Stomach smooth muscle (tissue), 2 donors: Measurements from ENCODE around the gene CAMK2B.

ENCODE experiments used
- H3K27ac ChIP-seq: one replicate; pipeline ENCODE4 v1.7.0; 2013; ENCODE audit warnings: mild to moderate bottlenecking, low read length, inconsistent platforms
- H3K27me3 ChIP-seq, 2 donors: one replicate each; pipeline ENCODE4 v1.7.0; 2013; ENCODE audit warnings: low read length in 2 of 2; ENCODE audit not compliant: insufficient read depth in 2 of 2, control insufficient read depth in 1 of 2
- H3K36me3 ChIP-seq, 2 donors: one replicate each; pipeline ENCODE4 v1.7.0; 2013; ENCODE audit warnings: low read length in 2 of 2; ENCODE audit not compliant: control insufficient read depth in 2 of 2, insufficient read depth in 2 of 2
- H3K4me1 ChIP-seq: one replicate; pipeline ENCODE4 v1.7.0; 2013; ENCODE audit warnings: low read length; ENCODE audit not compliant: control insufficient read depth, insufficient read depth
- H3K4me3 ChIP-seq, 2 donors: one replicate each; pipeline ENCODE4 v1.7.0; 2013; ENCODE audit warnings: low read length in 2 of 2
- H3K9ac ChIP-seq, 2 donors: one replicate each; pipeline ENCODE4 v1.7.0; 2013; ENCODE audit warnings: low read length in 2 of 2, mild to moderate bottlenecking in 1 of 2
- H3K9me3 ChIP-seq, 2 donors: one replicate each; pipeline ENCODE4 v1.7.0; 2013; ENCODE audit warnings: low read length in 2 of 2; ENCODE audit not compliant: control insufficient read depth in 2 of 2
- donor health status: healthy.
- donor health status: Pancreatic carcinoma.

CAMK2B gene

GRCh38 chr7:44329888-44330287, 4.5 kb upstream of the CAMK2B start:
- no peaks in the 10 kb centered on the region for H3K9me3 ChIP-seq
- H3K4me1 ChIP-seq, result no peaks in the 10 kb centered on the region
- peaks cover 16 to 17% of the 10 kb centered on the region in 2 donors for H3K27me3 ChIP-seq
- H3K36me3 ChIP-seq, result no peaks in the 10 kb centered on the region
- H3K9ac ChIP-seq, result no peak overlapping the region
- H3K27ac ChIP-seq, result no peak overlapping the region
- H3K4me3 ChIP-seq, result no peak overlapping the region

GRCh38 chr7:44329081-44329480, 3.7 kb upstream of the CAMK2B start:
- Histone ChIP-seq H3K4me1 (no peaks in the 10 kb centered on the region), H3K27ac (no peak overlapping the region), H3K9ac (no peak overlapping the region), H3K9me3 (no peaks in the 10 kb centered on the region), H3K36me3 (no peaks in the 10 kb centered on the region), H3K27me3 (peaks cover 17 to 23% of the 10 kb centered on the region in 2 donors), H3K4me3 (no peak overlapping the region)

GRCh38 chr7:44327981-44328380, 2.6 kb upstream of the CAMK2B start:
- H3K9me3 ChIP-seq, result no peaks in the 10 kb centered on the region
- no peak overlapping the region for H3K4me3 ChIP-seq
- H3K9ac ChIP-seq, result no peak overlapping the region
- peaks cover 20 to 32% of the 10 kb centered on the region in 2 donors for H3K27me3 ChIP-seq
- H3K36me3 ChIP-seq, result no peaks in the 10 kb centered on the region
- no peak overlapping the region for H3K27ac ChIP-seq
- H3K4me1 ChIP-seq, result no peaks in the 10 kb centered on the region

- no peaks in the 10 kb centered on the region for H3K9me3 ChIP-seq
- no peak overlapping the region for H3K27ac ChIP-seq
- no peak overlapping the region for H3K9ac ChIP-seq
- H3K36me3 ChIP-seq, result no peaks in the 10 kb centered on the region
- H3K27me3 ChIP-seq, result peaks cover 20 to 32% of the 10 kb centered on the region in 2 donors
- no peak overlapping the region for H3K4me3 ChIP-seq
- H3K4me1 ChIP-seq, result no peaks in the 10 kb centered on the region
Measured at GRCh38 chr7:44326261-44327125, 1.1 kb upstream of the CAMK2B start.

GRCh38 chr7:44325811-44326241, 432 bp upstream of the CAMK2B start:
- H3K4me3 ChIP-seq, result no peak overlapping the region
- H3K27ac ChIP-seq, result no peak overlapping the region
- no peaks in the 10 kb centered on the region for H3K36me3 ChIP-seq
- H3K4me1 ChIP-seq, result no peaks in the 10 kb centered on the region
- H3K9me3 ChIP-seq, result no peaks in the 10 kb centered on the region
- H3K27me3 ChIP-seq, result peaks cover 20 to 32% of the 10 kb centered on the region in 2 donors
- H3K9ac ChIP-seq, result no peak overlapping the region

GRCh38 chr7:44324481-44325200, 753 bp downstream of the CAMK2B start:
- Histone ChIP-seq H3K36me3 (no peaks in the 10 kb centered on the region), H3K9ac (no peak overlapping the region), H3K27ac (no peak overlapping the region), H3K9me3 (no peaks in the 10 kb centered on the region), H3K27me3 (peaks cover 20 to 32% of the 10 kb centered on the region in 2 donors), H3K4me1 (no peaks in the 10 kb centered on the region), H3K4me3 (peak overlapping the region in 1 of 2 donors; percentile 3)

- Histone ChIP-seq H3K9me3 (no peaks in the 10 kb centered on the region), H3K27me3 (peaks cover 20 to 32% of the 10 kb centered on the region in 2 donors), H3K27ac (no peak overlapping the region), H3K9ac (no peak overlapping the region), H3K4me3 (no peak overlapping the region), H3K36me3 (no peaks in the 10 kb centered on the region), H3K4me1 (no peaks in the 10 kb centered on the region)
Measured at GRCh38 chr7:44324204-44324480, 1.3 kb downstream of the CAMK2B start.

GRCh38 chr7:44323381-44324203, 1.8 kb downstream of the CAMK2B start:
- Histone ChIP-seq H3K9ac (no peak overlapping the region), H3K27ac (no peak overlapping the region), H3K4me3 (no peak overlapping the region), H3K36me3 (no peaks in the 10 kb centered on the region), H3K4me1 (no peaks in the 10 kb centered on the region), H3K27me3 (peaks cover 20 to 32% of the 10 kb centered on the region in 2 donors), H3K9me3 (no peaks in the 10 kb centered on the region)

DNA sequence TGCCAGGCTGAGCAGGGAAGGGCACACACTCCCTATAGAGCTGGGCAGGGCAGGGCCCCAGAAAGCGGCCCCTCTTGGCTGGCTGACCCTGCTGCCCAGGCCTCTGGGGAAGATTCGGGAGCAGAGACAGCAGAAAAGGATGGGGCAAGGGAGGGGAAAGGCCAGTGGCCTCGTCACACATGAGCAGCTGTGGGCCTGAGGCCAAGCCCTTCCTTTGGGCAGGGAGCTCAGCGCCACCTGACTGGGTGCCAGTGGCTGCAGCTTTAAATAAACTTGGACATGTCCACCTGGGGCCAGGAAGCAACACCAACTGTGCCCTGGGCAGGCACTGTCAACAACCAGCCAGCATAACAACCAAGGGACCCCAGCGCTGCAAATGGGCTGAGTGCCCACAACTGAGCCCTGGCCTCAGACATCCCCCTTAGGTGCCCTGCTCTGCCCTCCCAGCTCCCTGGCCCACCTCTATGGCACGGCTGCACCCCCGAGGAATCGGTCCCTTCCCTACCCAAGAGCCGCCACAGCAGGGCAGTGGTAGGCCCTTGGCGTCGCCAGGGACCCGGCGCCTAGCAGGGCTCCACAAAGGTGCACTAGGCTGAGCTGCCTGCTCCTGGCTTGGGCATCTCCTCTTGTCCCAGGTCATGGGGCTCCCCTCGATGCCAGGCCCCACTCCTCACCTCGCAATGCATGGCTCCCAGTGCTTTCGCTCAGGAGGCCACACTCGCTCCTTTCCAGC, 2.6 kb downstream of the CAMK2B start:
- peaks cover 20 to 32% of the 10 kb centered on the region in 2 donors for H3K27me3 ChIP-seq
- no peak overlapping the region for H3K9ac ChIP-seq
- H3K27ac ChIP-seq, result no peak overlapping the region
- H3K9me3 ChIP-seq, result no peaks in the 10 kb centered on the region
- no peak overlapping the region for H3K4me3 ChIP-seq
- H3K4me1 ChIP-seq, result no peaks in the 10 kb centered on the region
- no peaks in the 10 kb centered on the region for H3K36me3 ChIP-seq

DNA sequence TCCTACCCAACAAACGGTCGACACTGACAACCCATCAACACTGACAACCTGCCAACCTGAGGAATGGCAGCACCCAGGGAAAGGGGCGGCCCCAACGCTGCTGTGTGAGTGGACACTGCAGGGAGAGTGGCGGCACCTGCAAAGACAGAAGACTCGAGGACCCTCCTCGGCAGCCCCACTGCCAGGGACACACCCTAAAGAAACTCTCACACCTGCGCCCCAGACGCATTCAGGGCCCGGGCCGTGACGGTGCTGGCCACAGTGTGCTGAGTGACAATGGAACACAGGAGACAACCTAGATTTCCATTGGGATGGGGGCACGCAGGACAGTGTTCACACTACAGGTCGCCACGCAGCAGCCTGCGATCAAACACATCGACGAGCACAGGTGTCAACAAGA, 3.6 kb downstream of the CAMK2B start:
- Histone ChIP-seq H3K9me3 (no peaks in the 10 kb centered on the region), H3K4me3 (no peak overlapping the region), H3K27me3 (peaks cover 17 to 26% of the 10 kb centered on the region in 2 donors), H3K36me3 (no peaks in the 10 kb centered on the region), H3K4me1 (no peaks in the 10 kb centered on the region), H3K9ac (no peak overlapping the region), H3K27ac (no peak overlapping the region)
